Esophagus mucosa (tissue), 1 donor: Measurements from ENCODE around the gene GALNT7. TPM values are rescaled to one million over a fixed set of nuclear protein-coding genes. Genes with fewer than 3 reads are reported as not detected.

ENCODE experiments used
- ATAC-seq: fragments of 200-7000 bp; cut with Tn5 transposase; one replicate; pipeline ENCODE4 v1.9.1; 2020
- total RNA-seq: library from RNA; stranded (reverse); gene quantifications from one replicate; pipeline ENCODE4 v1.2.4, GENCODE V29; 2023
- donor health status: DM: yes; HTN: yes; CAD: no.

Gene GALNT7
- total RNA-seq, 1 donor from 2014 or later: 39.0 TPM

DNA sequence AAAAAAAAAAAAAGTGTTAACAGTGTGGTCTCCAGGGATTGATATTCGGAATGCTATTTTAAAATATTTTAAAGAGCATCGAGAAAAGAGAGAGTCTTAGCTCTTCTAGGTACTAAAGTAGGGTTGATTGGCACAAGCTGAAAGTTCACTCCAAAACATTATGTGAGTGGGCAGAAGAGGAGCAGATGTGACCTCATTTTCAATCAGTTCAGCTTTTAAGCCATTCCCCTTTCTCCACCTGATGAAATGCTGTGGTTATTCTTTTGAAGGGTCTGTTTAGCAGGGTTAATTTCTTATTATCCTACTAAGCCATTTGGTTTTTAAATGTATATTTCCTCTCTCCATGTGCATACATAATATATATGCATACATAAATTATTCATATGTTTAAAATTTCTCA lies 69.2 kb downstream of the GALNT7 start:
- ATAC-seq: no peak

DNA sequence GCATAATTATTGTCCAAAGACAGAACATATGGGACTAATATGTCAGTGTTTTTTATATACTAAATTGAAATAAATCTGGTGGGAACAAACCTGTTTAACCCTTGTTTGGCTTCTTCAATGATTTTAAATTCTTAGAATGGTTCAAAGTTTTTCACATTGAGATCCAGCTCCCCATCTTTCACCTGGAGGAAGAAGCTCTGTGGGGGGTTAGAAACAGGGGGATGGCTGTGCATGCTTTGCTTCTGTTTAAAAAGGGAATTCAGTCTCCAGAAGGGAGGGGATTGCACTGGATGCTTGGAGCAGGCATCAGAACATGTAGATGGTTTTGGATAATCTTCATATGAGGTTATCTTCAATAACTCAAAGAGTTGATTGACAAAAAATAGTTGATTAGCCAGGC lies 72.1 kb downstream of the GALNT7 start:
- ATAC-seq: no peak

DNA sequence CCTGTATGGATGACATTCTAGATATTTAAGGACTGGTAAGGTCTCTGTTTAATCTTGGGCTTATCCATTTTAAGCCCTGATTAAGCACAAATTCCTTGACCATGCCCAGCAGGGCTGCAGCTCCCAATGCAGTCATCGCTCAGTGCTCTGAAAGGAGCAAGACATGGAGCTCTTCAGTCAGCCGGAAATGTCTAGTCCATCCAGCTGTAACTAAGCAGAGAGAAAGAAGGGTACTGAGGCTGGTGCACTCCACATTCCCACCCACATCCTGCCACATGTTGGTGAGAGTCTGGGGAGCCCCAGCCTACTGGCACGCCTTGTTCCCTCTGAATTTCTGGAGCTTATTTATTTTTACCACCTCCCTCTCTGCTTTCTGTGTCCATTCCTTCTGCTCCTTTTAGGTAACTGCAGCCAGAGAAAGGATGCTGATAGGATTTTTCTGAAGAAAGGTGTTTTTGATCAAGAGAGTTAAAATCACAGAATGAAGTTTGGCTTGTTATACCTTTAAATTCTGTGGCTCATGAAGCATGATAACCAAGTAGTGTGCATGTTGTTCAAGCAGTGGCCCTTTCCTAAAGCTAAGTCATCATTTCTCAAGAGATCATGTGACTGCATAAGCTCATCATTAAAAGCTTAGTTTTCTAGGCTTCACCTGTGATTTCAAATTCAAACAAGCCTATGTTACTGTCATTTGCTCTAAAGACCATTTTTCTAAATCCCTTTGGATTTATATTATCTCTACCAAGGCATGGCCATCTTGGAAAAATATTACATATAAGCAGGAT lies 74.0 kb downstream of the GALNT7 start:
- ATAC-seq: peak; percentile 47

DNA sequence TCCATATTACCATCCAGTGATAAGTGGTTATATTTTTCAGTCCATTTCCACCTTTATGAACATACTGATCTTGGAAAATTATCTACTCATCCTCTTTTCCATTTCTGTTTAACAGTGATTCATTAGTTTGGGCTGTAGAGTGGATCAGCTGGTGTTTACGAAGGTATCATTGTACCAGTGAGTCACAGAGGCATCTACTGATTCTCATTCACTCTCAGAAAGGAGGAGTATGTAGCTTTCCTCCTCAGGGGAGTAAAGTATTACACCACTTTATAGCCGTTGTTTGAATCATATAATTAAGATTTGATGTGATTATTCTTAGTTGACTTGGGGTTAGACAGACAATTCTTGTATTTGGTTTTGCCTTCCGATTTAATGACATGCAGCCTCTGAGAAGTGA lies 74.7 kb downstream of the GALNT7 start:
- peak; percentile 99 for ATAC-seq

DNA sequence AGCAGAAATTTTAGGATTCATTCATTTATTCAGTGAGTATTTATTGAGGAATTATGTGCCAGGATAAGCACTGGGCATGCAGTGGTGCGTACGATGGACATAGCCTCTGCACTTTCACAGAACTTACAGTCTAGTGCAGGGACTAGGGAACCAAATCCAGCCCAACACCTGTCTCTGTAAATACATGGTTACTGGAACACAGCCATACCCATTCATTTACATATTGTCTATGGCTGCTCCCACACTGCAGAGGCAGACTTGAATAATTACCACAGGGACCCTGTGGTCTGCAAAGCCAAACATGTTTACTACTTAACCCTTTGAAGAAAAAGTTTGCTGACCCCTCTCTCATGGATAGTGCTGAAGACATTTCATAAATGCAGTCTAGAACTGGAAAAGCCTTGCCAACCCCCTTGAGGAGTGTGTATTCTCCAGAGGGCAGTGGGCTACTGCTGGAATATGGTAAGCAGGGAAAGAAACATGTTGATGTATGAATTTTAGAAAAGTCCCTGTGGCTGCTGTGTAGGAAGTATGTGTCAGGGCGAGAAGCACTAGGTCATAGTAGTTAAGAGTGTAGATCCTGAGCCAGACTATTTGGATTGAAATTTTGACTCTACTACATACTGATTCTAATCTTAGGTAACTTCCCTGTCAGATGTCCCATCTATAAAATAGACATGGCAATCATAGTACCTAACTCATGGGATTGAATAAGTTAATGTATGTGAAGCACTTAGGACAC lies 75.5 kb downstream of the GALNT7 start:
- no peak for ATAC-seq

DNA sequence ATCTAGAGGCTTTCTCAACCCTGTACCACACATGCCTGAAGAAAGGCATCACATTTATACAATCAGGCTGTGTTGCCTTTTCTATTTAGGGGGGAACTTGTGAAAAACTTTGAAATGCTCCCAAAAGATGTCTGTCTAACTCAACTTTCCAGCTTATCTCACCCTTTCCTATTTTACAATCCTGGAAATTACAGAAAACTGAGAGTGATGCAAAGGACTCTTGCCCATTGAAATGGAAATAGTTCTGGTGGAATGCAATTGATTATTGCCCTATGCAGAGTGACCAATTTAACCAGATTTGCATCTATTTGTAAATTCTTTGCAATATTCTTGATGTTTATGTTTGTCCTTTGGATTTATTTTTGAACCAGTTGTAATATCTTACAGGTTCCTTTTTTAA lies 77.3 kb downstream of the GALNT7 start:
- ATAC-seq: no peak

DNA sequence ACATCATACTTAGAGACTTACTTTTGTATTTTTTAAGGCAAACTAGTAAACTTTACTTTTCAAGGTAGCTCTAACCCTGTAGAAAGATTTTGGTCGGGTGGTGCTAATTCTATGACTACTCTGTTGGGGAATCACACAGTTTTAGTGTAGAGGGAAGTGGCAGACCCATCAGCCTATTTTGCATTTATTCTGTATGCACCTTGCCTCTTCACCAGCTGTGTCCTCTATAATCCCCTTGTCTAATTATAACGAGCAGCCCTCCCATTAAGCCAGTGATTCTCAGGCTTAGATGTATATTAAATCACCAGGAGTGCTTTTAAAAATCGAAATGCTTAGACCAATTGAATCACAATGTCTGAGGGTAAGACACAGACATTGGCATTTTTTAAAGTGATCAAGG lies 78.1 kb downstream of the GALNT7 start:
- ATAC-seq: no peak

DNA sequence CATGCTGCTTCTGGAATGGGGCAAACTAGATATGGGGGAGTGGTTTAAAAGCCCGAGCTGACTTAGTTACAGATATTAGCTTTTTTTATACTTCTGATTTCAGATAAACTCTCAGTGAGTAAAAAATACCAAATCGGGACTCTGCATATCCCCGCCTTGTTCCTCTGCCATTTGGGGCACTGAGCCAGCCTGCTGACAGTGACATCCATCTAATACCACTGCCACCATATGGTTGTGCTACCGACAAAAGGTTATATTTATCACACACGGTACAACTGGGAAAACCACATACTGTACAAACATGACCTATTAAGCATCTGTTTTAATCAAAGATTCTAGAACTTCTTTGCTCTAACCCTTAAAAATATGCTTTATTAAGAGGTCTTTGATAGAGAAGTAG lies 78.7 kb downstream of the GALNT7 start:
- ATAC-seq: no peak

DNA sequence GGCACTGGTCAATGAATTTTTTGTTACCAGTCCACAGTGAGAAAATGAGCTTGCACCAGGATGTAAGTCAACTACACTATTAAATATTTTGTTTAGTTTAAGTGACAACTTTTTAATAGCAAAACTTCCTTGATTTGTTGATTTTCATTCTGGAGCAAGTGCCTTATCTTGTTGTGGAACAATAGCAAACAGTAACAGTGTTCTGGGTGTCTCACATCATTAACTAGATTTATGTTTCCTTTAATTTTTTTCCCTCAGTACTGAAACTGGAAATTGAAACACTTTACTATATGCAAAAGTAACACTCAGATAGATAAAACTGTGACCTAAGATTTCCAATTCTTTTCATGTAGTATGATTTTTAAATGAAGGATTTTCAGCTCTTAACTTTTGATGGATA lies 80.1 kb downstream of the GALNT7 start:
- no peak for ATAC-seq

DNA sequence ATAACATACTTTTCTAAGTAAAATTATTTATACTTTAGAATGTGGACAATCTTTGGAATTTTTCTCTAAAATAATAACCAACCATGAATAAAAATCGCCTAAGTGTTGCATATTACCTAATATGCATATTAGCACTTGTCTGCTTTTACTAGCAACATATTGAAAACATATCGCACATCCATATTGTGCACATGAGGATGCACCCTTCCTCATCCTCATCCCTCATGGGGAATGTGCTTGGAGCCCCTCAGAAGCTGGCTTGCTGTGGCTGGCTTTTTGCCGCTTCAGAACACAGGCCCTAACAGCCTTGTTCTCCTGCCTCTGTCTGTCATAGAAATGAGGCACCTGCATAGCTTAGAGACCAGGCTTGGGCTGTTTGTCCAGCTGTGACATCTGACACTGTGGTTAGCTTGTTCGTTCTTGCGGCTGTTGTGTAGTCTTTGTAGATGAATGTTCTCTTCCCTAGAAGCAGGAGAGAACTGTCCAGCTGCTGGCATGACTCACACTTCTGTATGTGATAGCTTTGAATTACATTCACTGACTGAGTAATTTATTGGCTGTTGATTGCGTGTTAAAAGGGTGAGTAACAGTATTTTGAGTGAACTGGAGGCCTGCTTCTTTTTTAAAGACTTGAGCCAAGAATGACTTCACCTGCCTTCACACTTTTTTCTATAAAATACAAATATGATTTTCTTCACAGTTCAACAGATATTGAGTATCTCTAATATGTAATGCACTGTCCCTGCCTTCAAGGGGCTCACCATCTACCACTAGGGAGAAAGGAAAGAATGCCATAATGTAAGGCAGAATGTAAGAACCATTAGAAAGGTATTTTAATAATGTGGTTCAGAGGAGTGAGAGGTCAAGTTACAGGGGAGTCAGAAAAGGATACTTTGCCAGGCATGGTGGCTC lies 83.7 kb downstream of the GALNT7 start:
- ATAC-seq: peak; percentile 99

DNA sequence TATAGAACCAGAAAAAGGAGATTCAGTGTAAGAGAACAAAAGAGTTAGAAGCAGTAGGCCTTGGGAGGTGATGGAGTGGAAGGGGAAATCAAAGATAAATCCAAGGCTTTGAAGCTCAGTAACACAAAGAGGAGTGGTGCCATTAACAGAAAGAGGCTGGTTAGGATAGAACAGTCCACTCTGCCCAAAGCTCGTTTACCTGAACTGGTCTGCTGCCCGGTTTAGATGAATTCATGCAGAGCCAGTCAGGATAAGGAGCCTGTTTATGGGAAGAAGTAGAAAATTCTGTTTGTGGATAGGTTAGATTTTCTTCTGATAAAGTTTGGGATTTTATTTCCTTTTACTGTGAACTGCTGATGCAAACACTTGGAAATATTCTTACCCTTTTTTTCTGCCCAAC lies 85.0 kb downstream of the GALNT7 start:
- ATAC-seq: no peak

DNA sequence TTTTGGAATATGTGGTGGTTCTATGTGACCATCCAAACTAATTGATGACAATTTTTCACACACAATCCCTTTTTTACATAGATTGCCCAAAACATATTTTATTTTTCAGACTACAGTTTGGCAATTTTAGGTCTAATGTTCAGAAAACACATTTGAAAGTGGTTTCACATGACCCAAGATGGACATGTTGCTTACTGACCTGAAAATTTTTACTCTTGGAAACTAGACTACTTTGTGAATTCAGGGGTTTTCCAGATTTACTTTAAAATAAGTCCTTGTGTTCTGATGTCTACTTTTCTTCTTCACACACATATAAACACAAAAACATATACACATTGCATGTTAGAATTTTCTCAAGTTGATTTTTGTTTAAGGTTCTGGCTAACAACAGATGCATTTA lies 86.0 kb downstream of the GALNT7 start:
- ATAC-seq: no peak

DNA sequence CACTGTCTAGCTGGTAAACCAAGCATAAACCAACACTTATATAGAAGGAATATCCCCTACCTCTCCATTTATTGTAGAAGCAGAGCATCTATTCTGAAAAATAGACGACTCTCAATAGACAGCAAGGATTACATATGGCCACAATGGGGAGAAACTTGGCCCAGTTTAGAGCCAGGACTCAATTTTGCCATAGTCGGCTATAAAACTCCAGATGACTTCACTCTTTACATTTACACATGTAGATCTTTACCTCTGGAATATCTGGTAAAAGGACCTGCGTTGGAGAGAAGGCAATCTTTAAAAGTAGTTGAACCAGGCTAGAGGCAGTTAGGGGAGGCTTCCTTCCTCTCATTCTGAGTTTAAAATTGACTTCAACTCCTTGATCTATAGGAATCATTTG lies 88.2 kb downstream of the GALNT7 start:
- ATAC-seq: no peak

DNA sequence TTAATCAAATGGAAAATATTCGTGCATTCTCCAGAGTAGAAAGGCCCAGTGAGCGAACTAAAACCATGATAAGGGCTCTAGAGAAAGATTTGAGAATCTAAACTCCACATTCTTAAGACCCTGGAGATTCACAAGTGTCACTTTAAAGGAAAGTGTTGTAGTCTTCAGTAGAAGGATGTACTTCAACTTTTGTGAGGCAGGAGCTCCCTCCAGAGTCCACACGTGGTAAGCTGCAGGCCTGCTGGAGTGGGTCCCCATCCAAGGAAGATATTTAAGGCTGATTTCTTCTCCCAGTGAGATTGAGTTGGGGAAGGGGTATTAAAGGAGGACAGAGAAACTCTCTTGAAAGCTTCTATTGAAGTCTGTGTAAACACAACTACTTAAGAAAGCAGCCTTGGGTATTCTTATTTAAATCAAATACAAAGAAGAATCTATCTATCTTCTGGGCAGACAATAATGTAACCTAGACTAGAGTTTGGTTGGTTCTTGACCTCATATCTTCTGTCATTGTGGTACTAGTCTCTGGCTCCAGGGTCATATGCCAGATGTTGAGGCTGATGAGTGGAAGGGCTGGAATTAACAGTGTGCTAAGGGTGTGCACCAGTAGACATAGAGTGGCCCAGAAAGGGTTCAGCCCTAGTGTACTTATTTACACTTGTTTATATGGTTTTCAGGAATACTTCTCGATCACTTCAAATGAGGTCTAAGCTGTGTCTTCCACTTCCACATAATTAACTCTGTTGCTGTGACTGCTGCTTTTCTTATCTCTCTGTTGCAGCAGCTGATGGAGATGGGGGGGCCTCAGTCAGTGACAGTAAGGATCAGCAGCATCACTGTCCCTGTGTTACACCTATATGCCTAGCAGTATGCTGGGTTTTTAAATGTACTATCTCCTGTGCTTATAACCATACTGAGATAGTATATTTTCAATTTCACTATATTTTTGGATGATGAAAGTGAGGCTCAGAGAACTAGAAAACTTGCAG lies 89.4 kb downstream of the GALNT7 start:
- ATAC-seq: peak; percentile 62

DNA sequence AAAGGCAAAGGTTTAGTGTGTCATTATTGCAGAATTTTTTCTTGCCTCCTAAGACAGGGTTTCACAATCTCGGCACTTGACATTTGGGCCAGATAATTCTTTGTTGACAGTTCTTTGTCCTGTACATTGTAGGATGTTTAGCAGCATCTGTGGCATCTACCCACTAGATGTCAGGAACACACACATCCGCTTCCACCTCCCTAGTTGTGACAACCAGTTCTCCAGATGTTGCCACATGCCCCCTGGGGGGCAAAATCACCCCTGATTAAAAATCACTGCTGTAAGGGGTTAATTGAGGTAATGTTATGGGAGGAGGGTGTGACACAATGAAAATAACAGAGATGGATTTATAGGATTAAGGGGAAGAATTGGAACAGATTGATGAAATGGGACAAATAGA lies 90.3 kb downstream of the GALNT7 start:
- no peak for ATAC-seq

DNA sequence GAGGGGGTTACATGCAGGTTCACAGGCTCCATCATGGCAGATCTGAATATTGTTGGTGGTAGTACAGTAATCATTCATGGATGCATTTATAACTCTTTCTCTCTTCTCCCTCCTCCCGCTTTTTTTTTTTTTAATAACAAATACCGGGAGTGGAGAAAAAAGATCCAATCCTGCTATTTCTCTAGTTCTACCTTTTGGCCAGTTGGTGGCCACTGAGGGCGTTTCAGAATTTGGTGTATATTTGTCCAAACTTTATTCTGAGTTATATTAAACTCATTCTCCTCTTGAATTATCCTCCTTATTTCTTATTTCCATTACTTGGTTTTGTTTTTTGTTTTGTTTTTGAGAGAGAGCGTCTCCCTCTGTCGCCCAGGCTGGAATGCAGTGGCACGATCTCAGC lies 90.7 kb downstream of the GALNT7 start:
- ATAC-seq: no peak

DNA sequence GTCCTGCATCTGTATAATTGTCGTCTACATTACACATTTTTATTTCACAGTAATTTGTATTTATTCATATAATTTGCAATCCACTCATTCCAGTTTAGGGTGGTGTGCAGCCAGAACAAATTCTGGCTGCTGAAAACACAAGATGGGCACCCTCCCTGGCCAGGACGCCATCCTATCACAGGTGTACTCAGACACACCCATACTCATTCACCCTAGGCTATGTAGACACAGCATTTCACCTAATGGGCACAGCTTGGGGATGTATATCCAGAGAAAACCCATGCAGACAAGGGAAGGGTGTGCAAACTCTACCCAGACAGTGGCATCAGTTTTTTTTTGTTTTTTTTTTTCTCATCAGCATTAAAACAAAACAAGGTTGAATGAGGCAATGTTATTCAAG lies 92.4 kb downstream of the GALNT7 start:
- no peak for ATAC-seq

DNA sequence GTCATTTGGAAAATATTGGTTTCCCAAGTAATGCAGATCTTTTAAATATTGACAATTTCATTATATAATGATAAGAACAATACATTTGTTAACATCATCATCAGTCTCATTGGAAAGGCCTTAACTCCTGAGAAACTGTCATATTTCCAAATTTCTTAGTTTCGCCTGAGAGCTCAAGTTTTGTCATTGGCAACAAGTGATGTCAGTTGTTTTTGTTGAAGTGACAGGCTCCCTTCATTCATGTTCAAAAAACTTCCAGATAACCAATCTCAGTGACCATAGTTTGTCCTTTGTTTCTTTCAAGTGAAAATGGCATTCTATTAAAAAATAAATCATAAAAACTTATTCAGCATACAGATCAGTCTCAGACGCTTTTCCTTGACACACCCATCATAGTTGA lies 93.8 kb downstream of the GALNT7 start:
- no peak for ATAC-seq

DNA sequence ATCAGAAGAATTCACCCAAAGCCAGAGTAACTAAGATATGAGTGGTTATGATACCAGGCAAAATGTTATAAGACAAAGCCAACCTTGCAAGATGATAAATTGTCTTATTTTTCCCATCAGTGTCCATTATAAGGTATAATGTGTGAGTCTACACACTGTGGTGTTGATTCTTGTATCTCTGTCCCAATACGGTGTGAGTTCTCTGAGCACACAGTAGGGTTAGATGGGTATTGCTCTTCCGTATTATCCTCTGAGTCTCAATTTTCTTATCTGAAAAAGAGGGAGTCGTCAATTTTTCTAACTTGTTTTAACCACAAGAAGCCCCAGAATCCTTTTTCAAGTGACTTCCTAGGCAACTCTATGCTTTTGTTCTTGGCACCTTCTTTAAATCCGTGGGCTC lies 95.6 kb downstream of the GALNT7 start:
- no peak for ATAC-seq

DNA sequence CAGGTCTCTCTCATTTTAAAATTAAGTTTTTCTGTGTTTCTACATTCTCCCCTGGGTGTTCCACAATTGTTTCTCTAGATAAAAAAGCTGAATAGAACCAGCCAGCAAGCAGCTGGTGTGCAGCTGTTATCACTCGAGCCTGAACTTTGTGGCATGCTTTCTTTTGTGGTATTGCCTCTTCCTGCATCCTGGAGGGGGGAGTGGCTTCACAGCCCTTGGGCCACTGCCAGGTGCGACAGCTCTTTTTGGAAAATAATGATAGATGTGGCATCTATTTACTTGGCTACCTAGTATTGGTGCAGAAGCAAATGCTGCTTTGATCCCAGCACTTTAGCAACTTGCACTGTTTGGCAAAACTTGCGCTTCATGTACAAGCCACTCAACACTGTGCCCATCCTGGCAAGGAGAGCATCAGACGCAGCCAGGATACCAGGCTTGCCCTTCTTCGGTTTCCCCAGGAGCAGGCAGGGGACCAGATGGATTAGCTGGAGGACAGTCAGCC lies 96.1 kb downstream of the GALNT7 start:
- ATAC-seq: no peak

DNA sequence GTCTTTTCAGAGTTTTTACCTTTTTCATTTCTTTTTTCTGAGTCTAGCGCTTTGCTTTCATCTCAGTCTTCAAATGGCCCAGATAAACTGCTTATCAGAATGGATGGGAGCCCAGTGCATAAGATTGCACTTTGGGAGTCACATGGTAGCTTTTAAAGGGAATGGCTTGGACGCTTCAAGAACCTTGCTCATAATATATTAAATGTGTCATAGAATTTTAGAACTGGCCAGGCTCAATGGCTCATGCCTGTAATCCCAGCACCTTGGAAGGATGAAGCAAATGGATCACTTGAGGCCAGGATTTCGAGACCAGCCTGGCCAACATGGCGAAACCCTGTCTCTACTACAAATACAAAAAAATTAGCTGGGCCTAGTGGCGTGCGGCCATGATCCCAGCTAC lies 97.1 kb downstream of the GALNT7 start:
- ATAC-seq: no peak

DNA sequence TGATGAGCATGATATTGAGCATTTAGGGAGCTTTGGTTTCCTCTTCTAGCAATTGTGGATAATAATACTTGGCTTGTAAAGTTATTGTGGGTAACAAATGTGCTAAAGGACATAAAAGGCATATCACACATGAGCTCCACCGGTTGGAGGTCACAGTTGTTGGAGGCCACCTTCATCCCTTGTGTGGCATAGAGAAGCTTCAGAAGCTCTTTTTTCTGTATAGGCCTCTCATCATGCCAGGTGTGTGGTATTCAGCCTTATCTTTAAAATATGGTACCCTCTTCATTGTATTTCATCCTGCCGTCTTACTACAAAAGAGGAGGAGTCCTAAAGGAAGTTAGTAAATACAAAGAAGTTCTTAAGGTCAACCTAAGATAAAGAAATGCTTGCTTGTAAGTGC lies 99.1 kb downstream of the GALNT7 start:
- no peak for ATAC-seq
